Measurements from ENCODE around the gene CCL17.

CCL17 gene

DNA sequence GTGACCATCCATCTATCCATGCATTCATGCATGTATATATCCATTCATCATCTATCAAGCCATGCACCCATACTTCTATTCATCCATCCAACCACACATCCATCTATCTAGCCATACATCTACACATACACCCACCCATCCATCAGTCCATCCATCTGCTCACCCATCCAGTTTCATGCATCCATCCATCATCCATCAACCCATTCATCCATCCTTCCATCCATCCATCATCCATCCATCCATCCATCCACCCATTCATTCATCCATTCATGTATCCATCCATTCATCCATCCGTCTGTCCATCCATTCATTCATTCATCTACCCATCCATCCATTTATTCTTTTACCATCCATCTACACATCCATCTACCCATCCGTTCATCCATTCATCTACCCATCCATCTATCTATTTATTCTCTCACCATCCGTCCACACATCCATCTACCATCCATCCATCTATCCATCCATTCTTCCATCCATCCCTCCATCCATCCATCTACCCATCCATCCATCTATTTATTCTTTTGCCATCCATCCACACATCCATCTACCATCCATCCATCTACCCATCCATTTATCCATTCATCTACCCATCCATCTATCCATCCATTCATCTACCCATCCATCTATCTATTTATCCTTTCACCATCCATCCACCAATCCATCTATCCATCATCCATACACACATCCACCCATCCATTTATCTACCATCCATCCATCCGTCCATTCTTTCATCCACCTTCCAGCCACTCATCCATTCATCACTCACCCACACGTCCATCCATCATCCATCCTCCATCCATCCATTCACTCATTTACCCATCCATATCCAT lies 3.2 kb downstream of the CCL17 start:
- H3K27ac ChIP-seq = no peak overlapping the region
- TF ChIP-seq, protein P1, sequence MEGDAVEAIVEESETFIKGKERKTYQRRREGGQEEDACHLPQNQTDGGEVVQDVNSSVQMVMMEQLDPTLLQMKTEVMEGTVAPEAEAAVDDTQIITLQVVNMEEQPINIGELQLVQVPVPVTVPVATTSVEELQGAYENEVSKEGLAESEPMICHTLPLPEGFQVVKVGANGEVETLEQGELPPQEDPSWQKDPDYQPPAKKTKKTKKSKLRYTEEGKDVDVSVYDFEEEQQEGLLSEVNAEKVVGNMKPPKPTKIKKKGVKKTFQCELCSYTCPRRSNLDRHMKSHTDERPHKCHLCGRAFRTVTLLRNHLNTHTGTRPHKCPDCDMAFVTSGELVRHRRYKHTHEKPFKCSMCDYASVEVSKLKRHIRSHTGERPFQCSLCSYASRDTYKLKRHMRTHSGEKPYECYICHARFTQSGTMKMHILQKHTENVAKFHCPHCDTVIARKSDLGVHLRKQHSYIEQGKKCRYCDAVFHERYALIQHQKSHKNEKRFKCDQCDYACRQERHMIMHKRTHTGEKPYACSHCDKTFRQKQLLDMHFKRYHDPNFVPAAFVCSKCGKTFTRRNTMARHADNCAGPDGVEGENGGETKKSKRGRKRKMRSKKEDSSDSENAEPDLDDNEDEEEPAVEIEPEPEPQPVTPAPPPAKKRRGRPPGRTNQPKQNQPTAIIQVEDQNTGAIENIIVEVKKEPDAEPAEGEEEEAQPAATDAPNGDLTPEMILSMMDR (conservative IDR thresholded peaks at IDR 0.05) = no peak

DNA sequence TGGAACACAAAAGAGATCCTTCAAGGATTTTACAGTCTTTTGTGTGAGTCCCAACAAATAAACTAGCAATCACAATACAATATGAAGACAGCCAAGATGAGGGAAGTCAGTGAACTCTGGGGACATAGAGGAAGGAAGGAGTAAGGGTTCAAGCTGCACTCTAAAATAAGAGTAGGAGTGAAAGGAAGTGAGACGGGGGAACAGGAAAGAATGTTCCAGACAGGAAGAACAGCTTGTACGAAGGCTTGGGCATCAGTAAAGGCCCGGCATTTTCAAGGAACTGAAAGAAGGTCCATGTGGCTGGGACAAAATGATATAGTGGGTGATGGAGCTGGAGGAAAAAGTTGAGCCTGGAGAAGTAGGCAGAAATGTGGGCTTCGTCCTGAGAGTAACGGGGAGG lies 4.5 kb downstream of the CCL17 start:
- no peak overlapping the region for H3K27ac ChIP-seq
- TF ChIP-seq, protein P1 (conservative IDR thresholded peaks at IDR 0.05) = no peak

DNA sequence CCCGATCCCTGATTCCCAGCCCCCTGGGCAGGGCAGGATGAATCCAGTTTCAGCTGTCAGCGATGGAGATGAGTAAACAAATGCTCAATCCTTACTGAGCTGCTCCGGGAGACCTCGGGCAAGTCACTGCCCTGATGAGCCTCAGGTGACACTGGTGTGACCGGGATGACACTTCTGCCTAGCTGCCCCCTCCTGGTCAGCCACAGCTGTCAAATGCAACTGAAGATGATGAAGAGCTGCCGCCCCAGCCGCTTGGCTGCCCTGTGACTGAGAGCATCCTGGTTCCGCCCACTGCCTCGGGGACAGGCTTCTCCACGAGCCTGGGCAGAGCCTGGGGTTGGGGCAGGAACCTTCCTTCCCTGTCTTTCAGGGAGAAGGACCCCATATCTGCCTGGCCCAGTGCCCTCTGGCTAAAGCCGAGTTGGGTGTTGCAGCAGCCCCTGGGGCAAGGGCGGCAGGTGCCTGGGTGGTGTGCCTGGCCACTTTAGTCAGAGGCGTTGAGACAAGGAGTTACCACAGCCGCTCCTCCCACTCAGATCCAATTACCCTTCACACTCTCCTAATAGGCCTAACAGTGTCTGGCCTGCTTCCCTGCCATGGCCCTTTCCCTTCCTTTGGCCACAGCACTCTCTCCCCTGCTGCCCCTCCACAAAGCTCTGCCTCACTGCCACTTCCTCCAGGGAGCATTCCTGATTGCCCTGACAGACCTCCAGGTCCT lies 5.5 kb downstream of the CCL17 start:
- TF ChIP-seq, protein P1 (conservative IDR thresholded peaks at IDR 0.05) = no peak
- H3K27ac ChIP-seq = no peak overlapping the region

DNA sequence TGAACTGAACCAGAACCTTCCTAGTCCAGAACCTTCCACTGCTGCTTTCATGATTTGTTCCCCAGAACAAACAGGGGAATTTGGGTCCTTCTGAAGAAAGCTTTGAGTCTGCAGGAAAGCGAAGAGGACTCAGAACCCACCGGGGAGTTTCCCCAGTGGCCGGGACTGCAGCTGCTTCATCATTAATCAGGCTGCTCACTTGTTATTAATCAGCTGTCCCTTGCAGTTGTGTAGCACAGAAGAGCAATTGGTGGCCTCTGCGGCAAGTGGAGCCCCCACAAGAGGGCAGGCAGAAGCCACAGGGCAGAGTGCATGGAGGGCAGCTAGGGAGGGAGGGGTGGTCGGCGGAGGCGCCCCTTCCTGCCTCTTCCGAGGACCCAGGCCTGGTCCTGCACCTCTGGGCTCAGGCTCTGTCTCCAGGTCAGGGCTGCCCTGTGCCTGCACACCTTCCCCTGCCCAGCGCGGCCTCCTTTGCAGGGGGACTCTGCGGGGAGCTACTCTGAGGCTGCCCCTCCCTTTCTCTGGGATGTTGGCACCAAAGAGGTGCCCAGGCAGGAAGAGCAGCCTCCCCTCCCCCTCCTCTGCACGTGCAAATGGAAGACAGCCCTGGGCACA lies 6.9 kb downstream of the CCL17 start:
- TF ChIP-seq, protein P1 (conservative IDR thresholded peaks at IDR 0.05) = no peak
- H3K27ac ChIP-seq = no peak overlapping the region

DNA sequence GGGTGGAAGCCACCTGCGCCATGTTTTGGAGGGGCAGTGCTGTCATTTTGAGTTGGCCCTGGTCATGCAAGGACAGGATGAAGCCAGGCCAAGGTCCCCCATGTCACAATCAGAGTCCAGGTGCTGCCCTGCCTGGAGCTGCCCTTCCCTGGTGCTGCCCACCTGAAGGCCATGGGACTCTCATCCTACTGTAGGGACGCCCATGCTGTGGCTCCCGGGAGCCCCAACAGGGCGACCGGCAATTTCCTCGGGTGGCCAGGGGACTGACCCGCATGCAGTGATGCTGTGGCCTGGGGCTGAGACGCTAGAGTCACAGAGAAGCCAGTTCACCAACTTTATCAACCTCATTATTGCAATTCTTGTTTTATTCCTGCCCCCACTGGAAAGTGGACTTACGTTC lies 8.0 kb downstream of the CCL17 start:
- TF ChIP-seq, protein P1 (conservative IDR thresholded peaks at IDR 0.05) = no peak
- no peak overlapping the region for H3K27ac ChIP-seq

DNA sequence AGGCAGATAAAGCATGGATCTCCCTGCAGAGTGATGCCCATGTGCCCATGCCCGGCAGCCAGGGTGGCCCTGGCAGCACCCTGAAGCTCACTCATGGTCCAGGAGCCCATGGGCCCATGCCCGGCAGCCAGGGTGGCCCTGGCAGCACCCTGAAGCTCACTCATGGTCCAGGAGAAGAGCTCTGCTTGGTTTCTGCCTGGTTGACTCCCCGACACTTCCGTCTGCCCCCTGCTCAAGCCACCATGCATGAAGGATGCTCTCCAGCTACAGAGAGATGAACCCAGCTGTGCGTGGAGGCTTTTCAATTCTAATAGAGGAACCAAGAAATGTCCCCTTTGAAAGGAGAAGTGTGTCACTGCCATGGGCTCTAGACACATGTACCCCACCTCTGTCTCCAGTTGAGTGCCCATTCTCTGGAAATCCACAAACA lies 8.7 kb downstream of the CCL17 start:
- H3K27ac ChIP-seq = no peak overlapping the region
- TF ChIP-seq, protein P1 (conservative IDR thresholded peaks at IDR 0.05) = no peak

DNA sequence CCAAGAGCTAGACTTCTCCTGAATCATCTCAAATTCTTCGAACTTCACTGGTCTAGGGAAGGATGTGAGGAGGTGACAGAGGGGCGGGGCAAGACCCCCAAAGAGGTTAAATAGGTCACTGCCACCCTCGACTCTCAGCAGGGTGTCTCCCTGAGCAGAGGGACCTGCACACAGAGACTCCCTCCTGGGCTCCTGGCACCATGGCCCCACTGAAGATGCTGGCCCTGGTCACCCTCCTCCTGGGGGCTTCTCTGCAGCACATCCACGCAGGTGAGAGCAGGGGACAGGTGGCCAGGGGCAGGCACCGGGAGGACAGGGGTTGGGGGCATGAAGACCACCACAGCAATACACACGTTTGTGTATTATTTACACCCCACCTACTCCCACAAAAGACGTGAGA lies 9.2 kb downstream of the CCL17 start:
- TF ChIP-seq, protein P1 (conservative IDR thresholded peaks at IDR 0.05) = no peak
- H3K27ac ChIP-seq = no peak overlapping the region

Measured in VCaP (cell line).